PC-9 (cell line): ENCODE measurements around the gene AKAP8L. TPM values are rescaled to one million over a fixed set of nuclear protein-coding genes. Genes with fewer than 3 reads are reported as not detected.

Experiments used
- BruUV-seq: library from RNA; stranded (reverse); fragments of 400-500 nt; replicated peaks from 2 replicates; lab custom pipeline; 2021; lab: Mats Ljungman, UMichigan
- CTCF ChIA-PET: fragments of 300-600 bp; sonication (Branson Sonifier 250); formaldehyde crosslinking; loops from one replicate; lab custom pipeline; 2022; ENCODE audit warnings: antibody characterized with exemption; lab: Charles Lee
- POLR2A ChIA-PET: fragments of 300-600 bp; sonication (Branson Sonifier 250); formaldehyde crosslinking; loops from one replicate; lab custom pipeline; 2022; ENCODE audit warnings: antibody characterized with exemption; ENCODE audit not compliant: unreplicated experiment; lab: Charles Lee
- DNase-seq, 2 experiments: peaks; one replicate each; pipeline versions ENCODE4 v3.0.0 to v3.0.0-alpha.2; 2015 to 2022; ENCODE audit warnings: mixed read lengths in 1 of 2
- H2AFZ ChIP-seq: fragments of 200-600 bp; sonication (generic); 2 replicates; pipeline ENCODE4 v1.8.1; 2017; ENCODE audit warnings: antibody characterized with exemption
- H3F3A ChIP-seq: fragments of 200-600 bp; sonication (generic); 2 replicates; pipeline ENCODE4 v1.8.1; 2017; ENCODE audit warnings: antibody characterized with exemption, mild to moderate bottlenecking, low read depth; ENCODE audit not compliant: insufficient read depth
- H3K27ac ChIP-seq: fragments of 200-600 bp; sonication (generic); 2 replicates; pipeline ENCODE4 v1.6.1; 2016; ENCODE audit warnings: mixed run types
- H3K27me3 ChIP-seq: fragments of 200-600 bp; sonication (generic); 2 replicates; pipeline ENCODE4 v1.6.1; 2016; ENCODE audit warnings: low read depth, mixed run types; ENCODE audit not compliant: insufficient read depth
- H3K36me3 ChIP-seq: fragments of 200-600 bp; sonication (generic); 2 replicates; pipeline ENCODE4 v1.6.1; 2016; ENCODE audit warnings: low read depth, mixed run types
- H3K4me1 ChIP-seq: fragments of 200-600 bp; sonication (generic); replicated peaks from 2 replicates; pipeline ENCODE4 v1.6.1; 2016; ENCODE audit warnings: mixed run types; ENCODE audit not compliant: insufficient read depth
- H3K4me2 ChIP-seq: fragments of 200-600 bp; sonication (generic); 2 replicates; pipeline ENCODE4 v1.6.1; 2017; ENCODE audit warnings: mixed run types
- H3K4me3 ChIP-seq: fragments of 200-600 bp; sonication (generic); 2 replicates; pipeline ENCODE4 v1.6.1; 2016; ENCODE audit warnings: mixed run types
- H3K79me2 ChIP-seq: fragments of 200-600 bp; sonication (generic); 2 replicates; pipeline ENCODE4 v1.6.1; 2017; ENCODE audit warnings: low read depth, mixed run types
- H3K9me2 ChIP-seq: fragments of 200-600 bp; sonication (generic); 2 replicates; pipeline ENCODE4 v1.8.1; 2017; ENCODE audit warnings: mild to moderate bottlenecking; ENCODE audit not compliant: insufficient read depth
- H3K9me3 ChIP-seq: fragments of 200-600 bp; sonication (generic); 2 replicates; pipeline ENCODE4 v1.8.1; 2016; ENCODE audit warnings: low read depth; ENCODE audit not compliant: insufficient read depth
- H4K20me1 ChIP-seq: fragments of 200-600 bp; sonication (generic); 2 replicates; pipeline ENCODE4 v1.8.1; 2017; ENCODE audit not compliant: insufficient read depth
- CTCF ChIP-seq: fragments of 200-600 bp; sonication (generic); conservative IDR thresholded peaks from 2 replicates; pipeline ENCODE4 v1.6.1; 2017; ENCODE audit warnings: mixed run types, antibody characterized with exemption, mild to moderate bottlenecking, moderate library complexity
- EZH2 ChIP-seq: fragments of 200-600 bp; sonication (generic); IDR thresholded peaks from 2 replicates; pipeline ENCODE4 v1.8.0; 2017; ENCODE audit warnings: antibody characterized with exemption, low read depth
- intact Hi-C: fragments of 100-400 bp; cut with micrococcal nuclease; formaldehyde crosslinking; loops from one replicate; pipeline ENCODE4 v1.10.0; 2022; ENCODE audit not compliant: unreplicated experiment
- total RNA-seq: library from RNA; stranded (reverse); gene quantifications from 2 replicates; pipeline ENCODE4 v1.2.3, GENCODE V29; 2021

Gene AKAP8L
- total RNA-seq, 1 experiment from 2014 or later, result 49.9 TPM

- peaks cover 4% of the 10 kb centered on the region; the same call in 1 of the 2 replicates for H3F3A ChIP-seq
- intact Hi-C loops, result no loop called here
- H3K27ac ChIP-seq, result no peak overlapping the region
- POLR2A ChIA-PET, result no interaction called here
- no peak overlapping the region for H3K4me3 ChIP-seq
- no peak overlapping the region for H3K4me2 ChIP-seq
- TF ChIP-seq CTCF (no peak), EZH2 (no peak)
- peaks cover 62% of the 10 kb centered on the region for H3K79me2 ChIP-seq
- H3K9me3 ChIP-seq, result no peaks in the 10 kb centered on the region
- H3K27me3 ChIP-seq, result no peaks in the 10 kb centered on the region
- H3K4me1 ChIP-seq, result peaks cover 13% of the 10 kb centered on the region
- peaks cover 62% of the 10 kb centered on the region for H4K20me1 ChIP-seq
- no TSS peak for BruUV-seq
- H3K36me3 ChIP-seq, result peaks cover 34% of the 10 kb centered on the region; the same call in 1 of the 2 replicates
- no peak for DNase-seq
- no peaks in the 10 kb centered on the region for H3K9me2 ChIP-seq
- H2AFZ ChIP-seq, result no peak overlapping the region
- CTCF ChIA-PET, result interaction anchor here (0.6 kb wide), 1 partner anchor 901 kb away, joined by 9 read pairs; no protein-coding TSS in a partner anchor
Measured at GRCh38 chr19:15372470-15372869, 46.3 kb downstream of the AKAP8L start.

DNA sequence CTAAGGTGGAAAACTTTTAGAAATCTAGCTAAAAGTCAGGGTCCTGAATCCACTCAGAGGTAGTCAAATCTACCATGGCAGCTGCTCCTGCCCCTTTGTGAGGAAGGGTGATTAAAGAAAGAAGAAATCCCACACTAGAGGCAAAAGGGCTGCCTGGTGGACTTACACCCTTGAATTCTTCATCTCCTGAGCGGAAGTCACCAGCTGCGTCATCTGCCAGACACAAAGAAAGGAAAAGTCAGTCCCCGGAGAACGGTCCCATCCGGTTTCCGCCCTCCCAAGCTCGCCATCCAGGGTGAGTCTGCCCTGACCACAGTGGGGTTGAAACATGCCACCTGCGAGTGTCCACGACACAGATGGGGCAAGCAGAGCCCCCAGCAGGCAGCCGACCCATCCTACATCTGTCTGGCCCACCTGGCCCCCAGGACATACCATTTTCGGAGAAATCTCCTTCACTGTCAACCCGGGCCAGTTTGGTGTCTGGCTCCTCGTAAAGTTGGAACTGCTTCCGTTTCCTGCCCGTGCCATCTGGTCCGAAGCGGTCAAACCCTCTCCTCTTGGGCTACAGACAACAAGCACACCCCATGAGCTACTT is 46.9 kb downstream of the AKAP8L start:
- no peak for DNase-seq
- Histone ChIP-seq H3F3A (no peaks in the 10 kb centered on the region; the same call in 1 of the 2 replicates), H3K9me3 (no peaks in the 10 kb centered on the region), H3K4me2 (no peak overlapping the region), H3K36me3 (peaks cover 37% of the 10 kb centered on the region; the same call in 1 of the 2 replicates), H3K4me3 (no peak overlapping the region), H3K79me2 (peaks cover 56% of the 10 kb centered on the region), H2AFZ (no peak overlapping the region), H3K9me2 (no peaks in the 10 kb centered on the region), H3K27ac (no peak overlapping the region), H3K27me3 (no peaks in the 10 kb centered on the region), H4K20me1 (peaks cover 57% of the 10 kb centered on the region), H3K4me1 (peaks cover 7% of the 10 kb centered on the region)
- BruUV-seq, result no TSS peak
- POLR2A ChIA-PET, result no interaction called here
- intact Hi-C loops, result no loop called here
- no peak for TF ChIP-seq EZH2
- no peak for TF ChIP-seq CTCF
- CTCF ChIA-PET, result no interaction called here

- H3K4me3 ChIP-seq, result no peak overlapping the region
- no peak overlapping the region for H2AFZ ChIP-seq
- TF ChIP-seq CTCF (no peak), EZH2 (no peak)
- no peaks in the 10 kb centered on the region for H3K4me1 ChIP-seq
- ChIA-PET CTCF (no interaction called here), POLR2A (no interaction called here)
- peaks cover 49% of the 10 kb centered on the region for H4K20me1 ChIP-seq
- peaks cover 37% of the 10 kb centered on the region; the same call in 1 of the 2 replicates for H3K36me3 ChIP-seq
- H3K9me3 ChIP-seq, result no peaks in the 10 kb centered on the region
- no peaks in the 10 kb centered on the region for H3K27me3 ChIP-seq
- DNase-seq, result no peak
- no peak overlapping the region for H3K4me2 ChIP-seq
- no TSS peak for BruUV-seq
- intact Hi-C loops, result no loop called here
- H3K79me2 ChIP-seq, result peaks cover 49% of the 10 kb centered on the region
- H3K27ac ChIP-seq, result no peak overlapping the region
- H3K9me2 ChIP-seq, result no peaks in the 10 kb centered on the region
- H3F3A ChIP-seq, result no peaks in the 10 kb centered on the region; the same call in 1 of the 2 replicates
Measured at GRCh38 chr19:15371119-15371518, 47.7 kb downstream of the AKAP8L start.
